GM10266 (cell line): ENCODE results near the gene FLT1.

ENCODE experiments used
- DNase-seq: peaks from one replicate; pipeline ENCODE4 v3.0.0; 2012; ENCODE audit errors: extremely low spot score
- TF ChIP-seq, protein P1 (sequence below): IDR thresholded peaks from 2 replicates; pipeline ENCODE4 v1.5.1; 2012; ENCODE audit warnings: mild to moderate bottlenecking, low read depth; ENCODE audit not compliant: control insufficient read depth, insufficient read depth; ENCODE audit errors: missing control alignments

Gene FLT1

DNA sequence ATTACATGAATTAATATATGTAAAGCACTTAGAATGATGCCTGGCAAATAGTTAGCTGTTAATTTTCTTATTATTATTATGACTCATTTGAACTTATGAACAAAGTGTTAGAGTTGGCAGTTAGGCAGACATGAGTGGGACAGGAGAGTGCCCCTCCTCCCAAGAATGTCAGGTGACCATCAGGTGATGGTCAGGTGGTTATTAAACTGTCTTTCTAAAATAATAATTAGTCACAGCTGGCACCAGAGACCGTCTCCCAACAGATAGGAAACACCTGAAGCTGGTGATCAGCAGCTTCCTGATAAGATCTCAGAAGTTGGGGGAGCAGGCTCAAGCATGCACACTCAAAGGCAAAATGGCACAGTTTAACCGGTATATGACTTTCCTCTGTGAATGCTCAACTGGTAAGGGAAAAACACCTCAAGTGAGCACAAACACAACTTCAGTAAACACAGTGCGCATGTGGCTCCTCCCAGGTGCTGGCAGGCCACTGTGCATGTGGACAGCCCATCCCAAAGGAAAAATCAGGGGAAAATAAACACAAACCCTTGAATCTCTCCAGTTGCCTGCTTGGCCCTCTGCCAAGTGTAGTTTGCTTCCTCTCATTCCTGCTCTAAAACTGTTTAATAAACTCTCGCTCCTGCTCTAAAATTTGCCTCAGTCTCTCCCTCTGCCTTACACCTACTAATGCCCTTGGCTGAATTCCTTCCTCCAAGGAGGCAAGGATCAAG, 54.0 kb downstream of the FLT1 start:
- TF ChIP-seq, protein P1, sequence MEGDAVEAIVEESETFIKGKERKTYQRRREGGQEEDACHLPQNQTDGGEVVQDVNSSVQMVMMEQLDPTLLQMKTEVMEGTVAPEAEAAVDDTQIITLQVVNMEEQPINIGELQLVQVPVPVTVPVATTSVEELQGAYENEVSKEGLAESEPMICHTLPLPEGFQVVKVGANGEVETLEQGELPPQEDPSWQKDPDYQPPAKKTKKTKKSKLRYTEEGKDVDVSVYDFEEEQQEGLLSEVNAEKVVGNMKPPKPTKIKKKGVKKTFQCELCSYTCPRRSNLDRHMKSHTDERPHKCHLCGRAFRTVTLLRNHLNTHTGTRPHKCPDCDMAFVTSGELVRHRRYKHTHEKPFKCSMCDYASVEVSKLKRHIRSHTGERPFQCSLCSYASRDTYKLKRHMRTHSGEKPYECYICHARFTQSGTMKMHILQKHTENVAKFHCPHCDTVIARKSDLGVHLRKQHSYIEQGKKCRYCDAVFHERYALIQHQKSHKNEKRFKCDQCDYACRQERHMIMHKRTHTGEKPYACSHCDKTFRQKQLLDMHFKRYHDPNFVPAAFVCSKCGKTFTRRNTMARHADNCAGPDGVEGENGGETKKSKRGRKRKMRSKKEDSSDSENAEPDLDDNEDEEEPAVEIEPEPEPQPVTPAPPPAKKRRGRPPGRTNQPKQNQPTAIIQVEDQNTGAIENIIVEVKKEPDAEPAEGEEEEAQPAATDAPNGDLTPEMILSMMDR = no peak
- no peak for DNase-seq

GRCh38 chr13:28438598-28439334, 56.2 kb downstream of the FLT1 start:
- DNase-seq = no peak
- TF ChIP-seq, protein P1 = no peak

DNA sequence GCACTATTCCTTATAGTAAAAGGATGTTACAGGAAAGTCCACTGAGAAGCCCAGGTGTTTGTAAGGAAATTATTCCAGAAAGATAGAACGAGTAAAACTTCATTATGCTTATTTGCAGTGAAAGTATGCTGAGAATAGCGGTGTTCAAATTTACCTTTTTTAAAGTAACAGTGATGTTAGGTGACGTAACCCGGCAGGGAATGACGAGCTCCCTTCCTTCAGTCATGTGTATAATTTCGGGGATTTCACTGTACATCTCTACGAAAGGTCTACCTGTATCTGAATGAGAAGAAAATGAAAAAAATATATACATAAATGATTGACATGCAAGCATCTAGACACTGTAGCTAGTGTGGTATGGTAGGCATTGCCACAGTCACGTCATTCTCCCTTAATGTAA, 56.9 kb downstream of the FLT1 start:
- TF ChIP-seq, protein P1 = no peak
- DNase-seq = no peak

DNA sequence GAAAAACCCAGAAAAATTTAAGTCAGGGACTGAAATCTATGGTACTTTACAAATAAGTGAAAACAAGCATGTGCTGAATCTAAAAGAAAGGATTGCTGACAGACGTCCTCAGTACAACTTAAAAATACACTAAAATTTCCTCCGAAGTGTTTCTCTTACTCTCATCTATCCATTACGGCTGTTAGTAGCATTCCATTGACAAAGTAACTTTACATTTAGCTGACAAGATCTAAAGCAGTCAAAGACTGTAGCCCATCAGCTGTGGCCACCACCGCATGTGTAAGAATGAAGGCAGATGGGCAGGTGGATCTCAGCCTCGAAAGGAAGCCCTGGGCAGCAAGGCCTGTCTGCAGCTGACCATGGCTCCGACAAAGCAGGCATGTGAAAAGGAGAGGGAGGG, 59.0 kb downstream of the FLT1 start:
- TF ChIP-seq, protein P1 = no peak
- DNase-seq = no peak

DNA sequence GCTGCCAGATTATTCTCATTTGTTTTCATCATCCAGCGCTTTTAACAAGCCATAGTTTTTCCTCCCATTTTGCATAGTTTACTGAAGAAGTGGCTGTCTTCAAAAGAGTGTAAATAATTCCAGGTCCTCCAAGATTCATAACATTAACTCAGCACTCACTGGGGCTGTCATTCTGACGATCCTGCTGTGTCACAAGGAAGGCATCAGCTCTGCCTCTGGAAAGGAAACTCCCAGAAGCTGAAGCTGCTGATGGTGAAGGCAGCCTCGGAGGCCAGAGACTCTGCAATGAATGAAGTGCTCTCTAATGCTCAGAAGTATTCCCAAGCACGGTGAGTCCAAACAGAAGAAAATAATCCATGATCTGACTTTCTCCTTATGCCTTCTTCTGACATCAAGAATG, 60.0 kb downstream of the FLT1 start:
- TF ChIP-seq, protein P1 = no peak
- DNase-seq = no peak

- TF ChIP-seq, protein P1 = no peak
- no peak for DNase-seq
These were observed 61.9 kb downstream of the FLT1 start for GRCh38 chr13:28432816-28433560.

DNA sequence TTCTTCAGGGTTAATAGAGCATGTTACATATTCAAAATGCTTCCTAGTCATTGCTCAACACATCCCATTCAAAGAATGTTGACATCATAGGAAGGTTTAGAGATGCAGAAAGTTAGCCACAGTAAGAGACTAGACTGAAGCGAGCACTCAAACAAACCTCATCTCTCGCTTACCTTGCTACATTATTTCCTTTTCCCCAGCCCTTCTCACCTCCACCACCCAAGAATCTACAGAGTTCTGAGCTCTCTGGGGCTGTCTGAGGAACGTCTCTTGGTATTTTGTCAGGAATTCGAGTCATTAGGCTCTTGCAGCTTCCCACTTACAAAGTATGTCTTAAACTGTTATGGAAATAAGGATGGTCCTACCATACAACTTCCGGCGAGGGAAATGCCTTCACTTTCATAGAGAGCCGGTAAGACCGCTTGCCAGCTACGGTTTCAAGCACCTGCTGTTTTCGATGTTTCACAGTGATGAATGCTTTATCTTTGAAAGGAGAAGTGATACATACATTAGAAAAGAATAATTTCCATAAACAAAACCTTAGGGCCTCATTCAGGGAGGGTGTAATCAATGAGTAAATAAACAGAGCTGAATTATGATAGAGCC, 65.1 kb downstream of the FLT1 start:
- DNase-seq = peak; percentile 44
- TF ChIP-seq, protein P1 = no peak
